NCI-H510A treated with DMSO at 0.1 percent for 48 hours (cell line): ENCODE measurements around the gene RBM19.
A peak's percentile ranks its signal among the peaks of the same experiment; 100 is the strongest.

ENCODE experiments used
- DNase-seq: peaks from one replicate; lab custom pipeline; 2025; lab: John Stamatoyannopoulos, UW

RBM19 gene

DNA sequence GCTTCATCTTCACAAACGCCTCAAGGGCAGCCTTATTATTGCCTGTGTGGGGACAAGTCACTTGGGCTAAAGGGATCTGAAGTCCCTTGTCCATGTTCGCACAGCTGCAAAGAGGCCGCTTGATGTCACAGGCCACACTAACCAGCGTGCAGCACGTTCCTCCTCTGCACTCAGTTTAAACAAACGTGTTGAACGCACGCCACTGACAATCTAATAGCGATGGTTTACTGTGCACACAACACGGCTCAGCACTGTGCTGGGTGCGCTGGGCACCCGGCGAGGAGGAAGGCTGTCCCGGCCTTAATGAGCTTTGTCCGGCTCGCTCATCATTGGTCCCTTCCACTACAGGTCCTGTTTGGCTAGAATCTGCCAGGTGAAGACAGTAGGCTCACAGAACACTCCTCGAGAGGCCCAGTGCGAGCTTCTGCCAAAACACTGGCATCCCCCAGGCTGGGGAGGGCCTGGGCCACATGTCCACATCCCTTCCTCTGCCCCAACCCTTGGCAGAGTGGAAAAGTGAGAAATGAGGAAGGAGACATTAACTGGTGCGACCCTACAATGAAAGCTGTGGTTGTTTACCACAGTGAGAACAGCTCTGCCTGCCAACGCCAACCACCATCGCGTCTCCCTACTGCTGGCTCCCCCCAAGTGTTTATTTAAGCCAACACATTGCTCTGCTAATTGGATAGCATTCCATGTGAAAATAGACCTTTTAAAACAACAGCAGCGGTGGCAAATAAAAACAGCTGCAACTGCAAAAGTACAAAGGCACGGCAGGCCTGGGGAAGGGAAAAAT lies 113.2 kb downstream of the RBM19 start:
- DNase-seq = peak; percentile 78

GRCh38 chr12:113852264-113852663 lies 113.9 kb downstream of the RBM19 start:
- peak; percentile 62 for DNase-seq

- DNase-seq = no peak
Observed at GRCh38 chr12:113850309-113851056, 115.6 kb downstream of the RBM19 start.

- DNase-seq = no peak
Observed at GRCh38 chr12:113847856-113848255, 118.3 kb downstream of the RBM19 start.

- no peak for DNase-seq
Observed at GRCh38 chr12:113846883-113847755, 119.0 kb downstream of the RBM19 start.

DNA sequence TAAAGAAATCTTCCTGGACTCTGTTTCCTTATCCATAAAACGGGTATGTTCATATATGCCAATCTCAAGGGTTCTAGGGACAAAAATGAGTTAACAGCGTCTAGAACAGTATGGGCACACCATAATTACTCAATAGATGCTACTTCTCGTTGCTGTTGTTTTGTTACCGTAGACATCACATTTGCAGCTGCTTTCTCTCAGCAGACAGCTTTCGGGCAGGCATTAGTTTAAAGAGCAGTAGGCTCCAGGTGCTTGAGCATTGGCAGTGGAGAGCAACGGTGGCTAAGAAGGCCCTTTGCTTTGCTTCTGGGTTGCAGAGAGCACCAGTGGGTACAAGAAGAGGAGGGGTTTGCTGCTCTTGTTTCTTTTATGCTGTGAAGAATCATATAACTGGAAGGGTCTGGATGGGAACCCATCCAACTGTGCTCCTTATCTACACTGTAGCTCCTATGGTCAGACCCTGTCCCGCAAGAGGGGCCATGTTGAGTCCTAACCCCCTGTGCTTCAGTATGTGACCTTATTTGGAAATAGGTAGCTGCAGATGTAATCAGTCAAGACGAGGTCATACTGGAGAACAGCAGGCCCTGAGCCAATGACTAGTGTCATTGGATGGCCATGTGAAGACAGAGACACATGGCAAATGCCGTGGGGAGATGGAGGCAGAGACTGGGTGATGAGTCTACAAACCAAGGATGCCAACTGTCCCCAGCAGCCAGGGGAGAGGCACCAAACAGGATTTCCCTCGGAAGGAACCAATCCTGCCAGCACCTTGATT lies 120.0 kb downstream of the RBM19 start:
- DNase-seq = no peak

GRCh38 chr12:113844495-113845210 lies 121.5 kb downstream of the RBM19 start:
- DNase-seq = no peak

DNA sequence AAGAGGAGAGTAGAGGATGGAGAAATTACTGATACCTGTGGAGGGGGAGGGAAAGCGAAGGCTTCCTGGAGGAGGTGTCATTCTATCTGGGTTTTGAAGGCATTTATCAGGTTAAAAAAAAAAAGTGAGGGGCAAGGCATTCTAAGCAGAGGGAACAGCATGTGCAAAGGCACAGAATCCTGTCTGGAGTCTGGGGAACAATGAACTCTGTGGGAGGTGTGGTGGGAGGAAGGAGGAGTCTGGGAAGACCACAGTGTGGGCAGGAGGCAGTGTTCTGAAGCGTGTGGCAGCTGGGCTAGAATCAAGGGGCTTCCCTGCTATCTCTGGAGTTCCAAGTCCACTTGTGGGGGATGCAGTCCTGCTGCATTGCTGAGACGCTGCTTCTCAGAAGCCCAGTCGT lies 123.4 kb downstream of the RBM19 start:
- no peak for DNase-seq

GRCh38 chr12:113841786-113842185 lies 124.3 kb downstream of the RBM19 start:
- no peak for DNase-seq

DNA sequence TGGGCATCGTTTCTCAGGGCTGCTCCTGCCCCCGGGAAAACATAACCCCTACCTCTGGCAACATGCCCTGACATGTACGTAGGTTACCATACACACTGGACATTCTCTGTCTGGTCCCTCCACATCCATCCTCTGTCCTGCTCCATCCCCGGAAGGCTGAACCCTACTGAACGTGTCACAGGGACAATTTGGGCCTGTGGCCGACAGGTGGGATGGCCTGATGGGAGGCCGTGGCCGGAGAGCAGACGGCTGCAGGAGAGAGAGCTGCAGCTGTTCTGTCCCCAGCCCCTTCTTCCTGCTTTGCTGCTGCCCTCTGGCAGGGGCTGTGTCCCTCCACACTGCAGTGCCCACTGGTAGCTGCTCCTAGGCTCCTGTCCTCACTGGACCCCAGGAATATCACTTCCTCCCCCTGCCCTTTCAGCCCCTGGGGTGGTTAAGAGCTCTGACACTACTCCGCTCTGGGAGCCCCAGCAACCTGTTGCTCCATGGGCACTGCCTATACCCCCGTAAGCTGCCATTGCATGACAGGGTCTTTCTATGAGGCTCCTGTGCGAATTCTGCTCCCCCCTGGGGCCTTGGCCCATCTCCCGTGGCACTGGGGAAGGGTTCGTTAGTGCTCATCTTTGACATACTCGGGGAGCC lies 125.6 kb downstream of the RBM19 start:
- no peak for DNase-seq

DNA sequence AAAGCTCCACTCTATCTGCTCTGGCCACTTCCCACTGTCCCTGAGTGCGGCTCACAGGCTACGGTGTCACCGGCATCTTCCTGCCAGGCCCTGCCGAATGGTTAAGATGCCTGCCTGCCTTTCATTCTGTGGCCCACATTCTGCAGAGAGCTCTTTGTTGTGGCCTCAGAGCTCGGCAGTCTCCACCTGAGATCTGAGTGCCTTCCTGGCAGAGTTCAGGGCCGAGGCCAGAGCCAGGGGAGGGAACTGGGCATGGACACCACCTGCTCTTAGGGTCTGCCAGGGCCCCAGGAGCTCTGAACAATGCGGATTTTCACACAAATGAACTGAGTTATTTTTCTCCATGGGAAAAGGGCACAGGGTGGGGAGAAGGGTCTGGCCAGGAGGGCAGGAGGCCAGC lies 127.2 kb downstream of the RBM19 start:
- DNase-seq = no peak

DNA sequence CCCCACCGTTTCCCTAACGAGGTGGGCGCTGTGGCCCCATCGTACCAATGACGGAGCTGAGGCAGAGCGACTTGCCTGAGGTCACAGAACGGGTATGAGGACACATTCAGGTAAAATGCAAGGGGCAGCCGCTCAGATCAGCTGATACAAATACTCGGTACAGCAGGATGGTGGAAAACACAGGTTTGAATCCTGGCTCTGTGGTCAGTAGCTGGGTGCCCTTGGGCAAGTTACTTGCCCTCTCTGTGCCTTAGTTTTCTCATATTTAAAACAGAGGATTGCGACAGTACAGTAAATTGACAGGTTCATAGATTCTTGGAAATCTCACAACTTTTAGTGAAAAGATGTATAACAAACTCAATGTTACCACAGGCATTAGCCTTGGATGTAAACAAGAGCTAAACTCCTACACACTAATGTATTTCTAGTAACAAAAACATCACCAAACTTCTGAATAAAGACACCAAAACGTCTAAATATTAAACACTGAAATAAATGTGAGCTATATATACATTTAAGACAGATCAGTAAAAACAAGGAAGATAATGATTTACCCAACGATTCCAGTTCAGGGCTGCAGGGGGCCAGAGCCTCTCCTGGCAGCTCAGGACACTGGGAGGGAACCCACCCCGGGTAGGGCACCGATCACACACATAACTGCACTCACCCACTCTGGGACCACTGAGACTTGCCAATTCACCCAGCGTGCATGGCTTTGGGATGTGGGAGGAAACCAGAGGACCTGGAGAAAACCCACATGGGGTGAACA lies 128.4 kb downstream of the RBM19 start:
- no peak for DNase-seq

- DNase-seq = no peak
Observed at GRCh38 chr12:113837084-113837483, 129.0 kb downstream of the RBM19 start.

GRCh38 chr12:113835896-113836295 lies 130.2 kb downstream of the RBM19 start:
- peak; percentile 72 for DNase-seq

DNA sequence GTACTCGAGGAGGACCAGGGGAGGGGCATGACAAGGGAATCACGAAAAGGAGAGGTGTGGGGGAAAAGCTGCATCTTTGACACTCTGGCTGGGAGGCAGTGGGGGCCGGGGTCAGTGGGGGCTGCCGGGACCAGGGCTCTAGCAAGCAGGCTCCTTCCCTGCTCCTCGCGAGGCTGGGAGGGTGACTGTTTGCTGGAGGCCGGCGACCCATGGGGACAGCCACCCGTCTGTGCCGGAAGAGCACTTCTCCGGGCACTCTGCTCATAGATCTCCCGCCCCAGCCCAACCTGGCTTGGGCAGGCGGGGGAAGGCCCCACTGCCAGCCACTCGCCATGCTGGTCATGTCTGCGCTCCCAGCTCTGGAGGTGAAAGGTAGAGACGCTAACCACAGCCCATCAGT lies 130.7 kb downstream of the RBM19 start:
- DNase-seq = peak; percentile 27

GRCh38 chr12:113833422-113833821 lies 132.7 kb downstream of the RBM19 start:
- no peak for DNase-seq

DNA sequence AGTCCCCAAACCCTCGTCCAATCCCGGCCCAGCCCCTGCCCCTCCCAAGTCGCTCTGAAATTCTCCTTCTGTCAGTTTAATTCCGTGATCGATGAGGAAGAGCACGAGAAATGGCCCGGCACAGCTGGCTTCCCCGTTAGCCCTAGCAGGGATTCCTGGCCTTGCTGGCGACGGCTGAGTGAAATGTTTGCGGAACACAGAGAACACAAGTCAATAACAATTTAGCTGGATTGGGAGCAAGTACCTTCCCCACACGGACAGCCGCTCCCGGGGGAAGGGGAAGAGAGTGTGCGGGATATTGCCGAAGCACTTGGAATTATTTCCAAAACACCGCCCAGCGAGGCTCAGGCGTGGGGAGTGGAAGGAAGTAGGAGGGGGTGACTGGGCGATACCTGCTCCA lies 134.6 kb downstream of the RBM19 start:
- no peak for DNase-seq

DNA sequence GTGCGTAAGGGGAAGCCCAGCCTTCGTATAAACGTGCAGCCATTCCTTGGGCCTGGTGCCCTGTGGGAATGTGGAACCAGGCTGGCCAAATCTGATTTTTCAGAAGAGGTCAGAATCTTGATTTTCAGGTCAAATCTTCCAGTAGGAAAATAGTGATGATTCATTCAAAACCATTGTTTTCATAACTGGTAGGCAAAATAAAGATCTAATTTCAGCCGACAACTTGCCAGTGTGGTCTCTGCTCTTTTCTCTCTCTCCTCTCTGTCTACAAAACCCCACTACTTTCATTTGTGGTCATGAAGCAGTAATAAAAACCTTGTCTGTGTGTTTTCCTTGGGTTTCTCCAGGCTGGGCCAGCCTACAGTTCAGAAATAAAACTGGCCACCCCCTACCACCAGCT lies 135.1 kb downstream of the RBM19 start:
- no peak for DNase-seq

DNA sequence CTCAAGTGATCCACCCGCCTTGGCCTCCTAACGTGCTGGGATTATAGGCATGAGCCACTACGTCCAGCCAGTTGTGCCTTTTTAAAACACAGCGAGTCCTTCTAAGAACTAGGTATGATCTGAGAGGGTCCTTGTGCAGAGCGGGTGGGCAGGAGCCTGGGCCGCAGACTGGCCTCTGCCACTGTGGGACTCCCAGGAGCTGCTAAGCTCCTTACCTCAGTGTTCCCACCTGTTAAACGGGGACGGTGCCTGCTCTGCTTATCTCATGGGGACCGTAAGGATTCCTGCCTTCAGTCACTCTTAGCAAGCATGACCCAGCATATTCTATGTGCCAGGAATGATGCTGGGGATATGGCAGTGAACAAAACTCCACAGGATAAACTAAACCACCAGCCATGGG lies 136.9 kb downstream of the RBM19 start:
- no peak for DNase-seq
